GM18519 (cell line): ENCODE measurements around the gene CPA4.

ENCODE experiments used
- ATAC-seq: cut with Tn5 transposase; IDR thresholded peaks from one replicate; pipeline ENCODE4 v1.9.1; 2021; ENCODE audit warnings: mild to moderate bottlenecking, moderate library complexity; ENCODE audit not compliant: unreplicated experiment, low FRiP score

Gene CPA4

GRCh38 chr7:130360518-130360917 lies 67.6 kb downstream of the CPA4 start:
- no peak for ATAC-seq

- no peak for ATAC-seq
These were observed 68.7 kb downstream of the CPA4 start for GRCh38 chr7:130361681-130362080.

- ATAC-seq = no peak
These were observed 69.4 kb downstream of the CPA4 start for GRCh38 chr7:130362251-130362816.

- ATAC-seq = no peak
These were observed 70.3 kb downstream of the CPA4 start for GRCh38 chr7:130363026-130363847.

GRCh38 chr7:130364451-130364850 lies 71.5 kb downstream of the CPA4 start:
- no peak for ATAC-seq

GRCh38 chr7:130365088-130365487 lies 72.1 kb downstream of the CPA4 start:
- ATAC-seq = no peak

- no peak for ATAC-seq
These were observed 72.8 kb downstream of the CPA4 start for GRCh38 chr7:130365511-130366441.

GRCh38 chr7:130366564-130366963 lies 73.6 kb downstream of the CPA4 start:
- no peak for ATAC-seq

- no peak for ATAC-seq
These were observed 74.3 kb downstream of the CPA4 start for GRCh38 chr7:130367088-130367755.

- no peak for ATAC-seq
These were observed 75.1 kb downstream of the CPA4 start for GRCh38 chr7:130367836-130368746.

- ATAC-seq = no peak
These were observed 76.2 kb downstream of the CPA4 start for GRCh38 chr7:130369110-130369711.

- ATAC-seq = no peak
These were observed 77.0 kb downstream of the CPA4 start for GRCh38 chr7:130369831-130370550.

GRCh38 chr7:130371046-130371445 lies 78.1 kb downstream of the CPA4 start:
- no peak for ATAC-seq

GRCh38 chr7:130372402-130373165 lies 79.6 kb downstream of the CPA4 start:
- ATAC-seq = no peak
